ENCODE results near the gene PAPPA.

The PAPPA gene

GRCh38 chr9:116323012-116323411, 169.4 kb downstream of the PAPPA start:
- no peak for DNase-seq

DNA sequence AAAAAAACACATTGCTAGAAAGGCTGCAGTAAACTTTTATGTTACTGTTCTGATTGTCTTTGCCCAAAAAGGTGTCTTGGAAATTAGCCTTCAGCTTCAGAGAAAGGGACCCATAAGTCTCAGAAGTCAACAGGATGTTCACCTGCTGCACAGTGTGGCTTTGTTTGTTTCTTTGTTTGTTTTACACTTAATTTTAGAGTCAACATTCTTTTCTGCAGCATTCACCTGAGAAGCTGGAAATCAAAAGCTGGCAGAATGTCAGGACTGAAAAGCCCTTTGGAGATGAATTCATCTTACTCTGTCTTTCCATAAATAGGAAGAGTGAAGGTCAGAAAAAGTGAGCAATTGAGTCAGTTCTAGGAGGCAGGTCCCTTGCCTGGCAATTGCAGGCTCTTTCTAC, 170.0 kb downstream of the PAPPA start:
- no peak for DNase-seq

- DNase-seq: no peak
Measured at GRCh38 chr9:116325924-116326323, 172.3 kb downstream of the PAPPA start.

DNA sequence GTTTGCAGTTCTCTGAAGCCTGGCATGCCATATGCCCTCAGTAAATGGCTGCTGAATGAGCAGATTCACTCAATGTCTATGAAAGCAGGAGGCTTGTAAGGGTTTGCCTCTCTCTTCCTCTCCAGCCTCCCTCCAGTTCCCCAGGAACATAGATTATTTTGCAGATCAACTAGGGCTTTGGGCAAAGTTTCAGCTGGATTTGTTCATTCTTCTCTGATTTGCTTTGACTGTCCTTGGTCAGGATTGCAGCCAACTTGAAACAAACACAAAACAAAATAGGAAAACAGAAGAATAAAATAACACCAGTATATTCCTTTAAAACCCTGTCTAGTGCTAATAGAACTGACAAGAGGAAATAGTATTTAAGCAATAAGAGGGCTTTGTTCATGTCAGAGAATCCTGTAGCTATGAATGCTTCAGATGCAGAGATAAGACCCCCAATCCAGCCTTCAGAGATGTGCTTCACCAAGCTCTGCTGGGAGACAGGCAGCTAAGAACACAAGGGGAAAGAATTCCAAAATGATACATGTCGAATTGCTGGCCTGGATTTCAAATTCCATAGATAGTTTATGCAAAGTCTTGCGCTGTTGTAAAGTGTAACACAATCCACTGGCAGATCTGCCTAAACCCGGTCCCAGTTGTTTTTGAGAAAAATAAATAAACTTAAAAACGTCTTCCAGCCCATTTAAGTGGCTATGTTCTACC, 174.3 kb downstream of the PAPPA start:
- no peak for DNase-seq

DNA sequence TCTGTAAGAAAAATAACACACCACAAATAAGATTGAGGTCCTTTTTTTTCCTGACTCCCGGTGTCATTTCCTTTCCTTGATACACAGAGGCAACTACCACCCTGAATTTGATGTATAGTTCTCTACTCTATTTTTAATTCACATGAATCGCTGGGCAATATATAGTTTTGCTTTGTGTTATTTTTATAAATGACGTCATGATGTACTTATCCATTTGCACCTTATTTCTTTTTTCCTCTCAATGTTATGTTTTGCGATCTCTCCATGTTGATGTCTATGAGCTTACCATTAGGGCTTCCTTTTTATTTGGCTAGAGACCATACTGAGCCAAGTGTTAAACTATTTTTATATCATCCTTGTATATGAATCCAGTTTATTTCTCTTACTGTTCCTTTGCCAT, 175.9 kb downstream of the PAPPA start:
- no peak for DNase-seq

- DNase-seq: no peak
Measured at GRCh38 chr9:116331241-116331640, 177.7 kb downstream of the PAPPA start.

- DNase-seq: no peak
Measured at GRCh38 chr9:116332090-116332489, 178.5 kb downstream of the PAPPA start.

DNA sequence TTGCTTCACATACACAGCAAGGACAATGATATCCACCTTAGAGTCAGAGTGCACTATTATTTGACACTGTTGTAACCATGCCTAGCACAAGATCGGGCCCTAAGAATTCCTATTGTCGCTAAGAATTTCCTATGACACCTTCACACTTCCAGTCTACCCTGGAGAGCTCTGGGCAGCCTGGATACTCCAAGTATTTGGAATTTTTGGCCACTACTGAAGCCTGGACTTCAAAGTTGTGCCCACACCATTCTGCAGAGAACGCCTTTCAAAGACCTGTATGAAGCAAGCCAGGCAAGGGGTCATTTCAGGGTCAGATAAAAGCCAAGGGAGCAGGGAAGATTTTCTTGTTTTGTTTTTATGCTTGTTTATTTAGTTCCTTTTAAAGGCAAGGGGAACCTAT, 179.7 kb downstream of the PAPPA start:
- DNase-seq: no peak

DNA sequence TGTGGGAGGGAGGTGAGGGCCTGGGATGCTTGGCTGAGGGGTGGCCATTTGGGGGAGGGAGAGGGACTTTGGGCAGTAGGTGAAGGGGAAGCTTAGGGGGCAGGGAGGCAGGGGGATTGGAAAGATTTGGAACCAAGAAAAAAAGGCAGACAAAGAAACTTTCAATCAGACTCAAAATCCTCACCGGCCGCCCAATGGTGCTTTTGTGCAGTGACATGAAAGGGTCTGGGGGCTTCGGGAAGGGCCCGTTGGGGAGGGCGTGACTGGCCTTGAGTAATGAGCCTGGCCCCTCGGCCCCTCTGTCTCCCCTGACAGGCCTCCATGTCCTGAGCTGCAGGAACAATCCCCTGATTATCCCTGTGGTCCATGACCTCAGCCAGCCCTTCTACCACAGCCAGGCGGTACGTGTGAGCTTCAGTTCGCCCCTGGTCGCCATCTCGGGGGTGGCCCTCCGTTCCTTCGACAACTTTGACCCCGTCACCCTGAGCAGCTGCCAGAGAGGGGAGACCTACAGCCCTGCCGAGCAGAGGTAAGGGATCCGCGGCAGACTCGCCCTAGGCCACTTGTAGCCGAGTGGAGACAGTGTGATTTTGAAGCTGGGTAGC, 181.1 kb downstream of the PAPPA start:
- no peak for DNase-seq

- no peak for DNase-seq
Measured at GRCh38 chr9:116335392-116335791, 181.8 kb downstream of the PAPPA start.

- no peak for DNase-seq
Measured at GRCh38 chr9:116336133-116336862, 182.7 kb downstream of the PAPPA start.

DNA sequence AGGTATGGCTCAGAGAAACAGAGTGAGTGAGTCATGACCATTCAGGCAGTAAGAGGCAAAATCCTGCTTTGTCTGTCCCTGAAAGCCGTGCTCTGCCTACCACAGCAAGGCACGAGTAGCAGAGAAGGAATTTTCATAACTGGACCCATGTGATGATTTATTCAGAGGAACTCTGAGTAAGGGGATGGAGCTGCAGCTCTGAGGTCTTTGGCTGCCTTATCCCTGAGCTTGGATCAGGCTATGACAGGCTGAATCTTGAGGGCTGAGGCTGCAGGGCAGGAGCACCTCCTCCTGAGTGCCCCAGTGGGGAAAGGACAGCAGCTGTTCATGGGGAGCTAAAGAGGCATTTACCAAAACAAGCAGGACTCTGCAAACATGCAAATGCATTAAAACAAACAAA, 183.4 kb downstream of the PAPPA start:
- DNase-seq: no peak

- DNase-seq: no peak
Measured at GRCh38 chr9:116340270-116340669, 186.7 kb downstream of the PAPPA start.

- no peak for DNase-seq
Measured at GRCh38 chr9:116342061-116342460, 188.5 kb downstream of the PAPPA start.

- DNase-seq: no peak
Measured at GRCh38 chr9:116342941-116343340, 189.3 kb downstream of the PAPPA start.

GRCh38 chr9:116344416-116344815, 190.8 kb downstream of the PAPPA start:
- no peak for DNase-seq

GRCh38 chr9:116345393-116345792, 191.8 kb downstream of the PAPPA start:
- no peak for DNase-seq

- DNase-seq: no peak
Measured at GRCh38 chr9:116345817-116346216, 192.2 kb downstream of the PAPPA start.

- no peak for DNase-seq
Measured at GRCh38 chr9:116349684-116350083, 196.1 kb downstream of the PAPPA start.

- no peak for DNase-seq
Measured at GRCh38 chr9:116350213-116350612, 196.6 kb downstream of the PAPPA start.

GRCh38 chr9:116352958-116353357, 199.4 kb downstream of the PAPPA start:
- no peak for DNase-seq

DNA sequence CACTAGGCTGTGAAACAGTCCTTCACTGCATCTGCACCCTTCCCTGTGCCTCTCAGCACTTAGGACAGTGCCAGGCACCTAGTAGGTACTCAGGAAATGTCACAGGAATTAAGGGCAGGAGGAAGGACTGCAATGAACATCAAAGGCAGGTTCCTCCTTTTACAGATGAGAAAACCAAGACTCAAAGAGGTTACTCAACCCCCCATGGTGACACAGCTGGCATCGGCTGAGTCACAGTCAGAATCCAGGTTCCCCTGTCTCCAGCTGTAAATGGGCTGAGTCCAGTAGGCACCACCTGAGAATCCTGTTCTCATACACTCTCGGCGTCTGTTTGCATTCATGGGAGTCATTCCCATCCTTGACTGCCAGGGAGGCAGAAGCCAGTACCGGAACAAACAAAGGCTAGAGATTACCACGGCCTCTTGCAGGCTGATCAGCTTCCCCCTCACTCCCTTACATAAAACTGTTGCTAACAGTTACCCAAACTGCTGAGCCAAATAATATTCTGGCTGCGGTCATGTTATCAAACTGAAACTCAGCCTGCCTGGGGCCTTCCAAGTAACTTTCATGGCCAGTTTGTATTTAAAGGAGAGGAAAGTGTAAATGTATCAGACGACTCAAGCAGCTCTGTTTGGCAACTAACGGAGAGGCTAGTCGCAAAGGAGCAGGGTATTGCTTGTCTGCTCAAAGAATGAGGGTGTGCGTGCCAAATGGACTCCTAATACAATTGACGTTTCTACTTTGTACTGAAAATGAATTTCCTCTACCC, 201.7 kb downstream of the PAPPA start:
- DNase-seq: no peak

- DNase-seq: no peak
Measured at GRCh38 chr9:116358251-116358650, 204.7 kb downstream of the PAPPA start.
